IPS-18c (cell line): Measurements from ENCODE around the gene TRPV3.
"Not testable (repeated sequence)": the region's sequence is repeated elsewhere in the genome, so short reads cannot be mapped to it uniquely, and the experiment has no call there.

Experiments used
- H3K4me3 ChIP-seq: 2 replicates; pipeline ENCODE4 v1.7.0; 2013; ENCODE audit warnings: low read depth, mild to moderate bottlenecking, low read length, moderate library complexity; ENCODE audit not compliant: insufficient read depth
- H3K9me3 ChIP-seq: one replicate; pipeline ENCODE4 v1.6.1; 2013; ENCODE audit warnings: mild to moderate bottlenecking, low read length, moderate library complexity; ENCODE audit not compliant: control insufficient read depth, insufficient read depth

The TRPV3 gene

DNA sequence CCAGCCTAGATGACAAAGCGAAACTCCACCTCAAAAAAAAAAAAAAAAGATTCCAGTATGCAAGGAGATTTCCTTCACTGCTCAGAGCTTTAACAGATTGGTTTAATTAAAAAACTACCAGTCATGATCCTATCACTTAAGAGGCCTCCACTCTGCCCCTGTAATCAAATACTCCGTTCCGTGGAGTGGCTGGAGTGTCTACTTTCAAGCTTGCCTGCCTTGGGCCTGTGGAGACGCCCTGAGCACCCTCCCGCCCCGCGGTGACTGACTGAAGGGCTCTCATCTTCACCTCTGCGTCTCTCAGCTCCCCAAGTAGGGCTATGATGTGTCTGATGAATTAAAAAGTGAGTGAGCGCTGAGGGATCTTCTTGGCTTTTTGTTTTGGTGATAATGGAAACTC, 25.3 kb upstream of the TRPV3 start:
- no peaks in the 10 kb centered on the region for H3K9me3 ChIP-seq
- no peak overlapping the region for H3K4me3 ChIP-seq

DNA sequence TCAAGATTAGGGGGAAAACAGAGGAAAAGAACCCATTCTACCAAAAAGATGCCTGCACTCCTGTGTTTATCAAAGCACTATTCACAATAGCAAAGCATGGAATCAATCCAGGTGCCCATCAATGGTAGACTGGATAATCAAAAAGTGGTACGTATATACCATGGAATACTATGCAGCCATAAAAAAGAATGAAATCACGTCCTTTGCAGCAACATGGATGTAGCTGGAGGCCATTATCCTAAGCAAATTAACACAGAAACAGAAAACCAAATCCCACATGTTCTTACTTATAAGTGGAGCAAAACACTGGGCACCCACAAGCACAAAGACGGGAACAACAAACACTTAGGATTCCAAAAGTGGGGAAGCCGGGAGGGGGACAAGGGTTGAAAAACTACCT, 21.1 kb upstream of the TRPV3 start:
- not testable (repeated sequence) for H3K4me3 ChIP-seq, H3K9me3 ChIP-seq

- Histone ChIP-seq H3K4me3 (no peak overlapping the region), H3K9me3 (no peaks in the 10 kb centered on the region)
Observed at GRCh38 chr17:3576970-3577369, 19.4 kb upstream of the TRPV3 start.

DNA sequence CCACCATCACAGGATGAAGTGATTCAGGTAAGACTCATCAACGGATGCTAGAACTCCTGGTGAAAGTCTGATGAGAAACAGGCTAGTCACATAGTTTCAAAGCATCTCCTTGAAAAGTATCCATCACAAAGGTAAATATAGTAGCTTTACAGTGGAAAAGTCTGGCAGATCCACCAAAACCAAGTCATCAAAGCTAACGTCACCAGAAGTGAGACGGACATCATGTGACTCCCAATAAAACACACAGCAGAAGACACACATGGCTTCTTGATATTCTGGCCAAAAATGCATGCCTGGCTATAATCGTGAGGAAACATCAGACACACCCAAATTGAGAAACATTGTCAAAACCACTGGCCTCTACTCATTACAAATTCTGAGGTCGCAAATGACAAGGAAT, 17.9 kb upstream of the TRPV3 start:
- Histone ChIP-seq H3K4me3 (no peak overlapping the region), H3K9me3 (no peaks in the 10 kb centered on the region)

DNA sequence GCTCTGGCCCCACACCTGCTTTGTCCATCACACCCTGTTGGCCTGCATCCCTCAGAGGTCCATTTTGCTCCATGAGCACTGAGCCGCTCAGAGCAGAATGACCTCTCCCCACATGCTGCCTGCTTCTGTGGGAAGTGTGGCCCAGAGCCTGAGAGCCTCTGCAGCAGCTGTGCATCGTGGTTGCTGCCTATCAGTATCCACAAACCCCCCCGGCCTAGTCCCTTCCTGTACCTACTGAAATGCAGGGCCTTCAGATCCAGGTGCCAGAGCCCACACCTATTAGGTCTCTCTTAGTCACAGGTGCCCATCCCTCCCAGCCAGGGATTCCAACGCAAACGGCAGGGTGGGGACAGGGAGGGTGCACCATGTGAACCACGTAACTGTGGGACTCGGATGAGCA, 16.6 kb upstream of the TRPV3 start:
- Histone ChIP-seq H3K4me3 (no peak overlapping the region), H3K9me3 (no peaks in the 10 kb centered on the region)

- no peak overlapping the region for H3K4me3 ChIP-seq
- no peaks in the 10 kb centered on the region for H3K9me3 ChIP-seq
Observed at GRCh38 chr17:3573246-3574100, 15.9 kb upstream of the TRPV3 start.

DNA sequence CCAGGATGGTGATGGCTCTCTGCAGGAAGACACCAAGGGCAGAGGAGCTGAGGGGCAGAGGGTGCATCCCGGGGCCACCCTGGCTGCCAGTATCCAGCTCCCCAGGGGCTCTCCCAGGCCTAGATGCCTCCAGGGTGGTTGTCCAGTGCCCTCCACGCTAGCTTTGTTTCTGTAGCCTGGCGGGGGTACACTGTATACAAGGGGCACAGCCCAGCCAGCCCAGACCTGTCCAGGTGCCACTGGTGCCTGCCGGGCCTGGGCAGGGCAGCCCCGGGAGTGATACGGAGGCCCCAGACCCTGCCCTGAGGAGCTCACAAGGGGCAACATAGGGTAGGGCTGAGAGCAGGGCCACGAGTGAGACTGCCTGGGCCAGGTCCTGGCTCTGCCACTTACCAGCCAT, 14.6 kb upstream of the TRPV3 start:
- no peaks in the 10 kb centered on the region for H3K9me3 ChIP-seq

DNA sequence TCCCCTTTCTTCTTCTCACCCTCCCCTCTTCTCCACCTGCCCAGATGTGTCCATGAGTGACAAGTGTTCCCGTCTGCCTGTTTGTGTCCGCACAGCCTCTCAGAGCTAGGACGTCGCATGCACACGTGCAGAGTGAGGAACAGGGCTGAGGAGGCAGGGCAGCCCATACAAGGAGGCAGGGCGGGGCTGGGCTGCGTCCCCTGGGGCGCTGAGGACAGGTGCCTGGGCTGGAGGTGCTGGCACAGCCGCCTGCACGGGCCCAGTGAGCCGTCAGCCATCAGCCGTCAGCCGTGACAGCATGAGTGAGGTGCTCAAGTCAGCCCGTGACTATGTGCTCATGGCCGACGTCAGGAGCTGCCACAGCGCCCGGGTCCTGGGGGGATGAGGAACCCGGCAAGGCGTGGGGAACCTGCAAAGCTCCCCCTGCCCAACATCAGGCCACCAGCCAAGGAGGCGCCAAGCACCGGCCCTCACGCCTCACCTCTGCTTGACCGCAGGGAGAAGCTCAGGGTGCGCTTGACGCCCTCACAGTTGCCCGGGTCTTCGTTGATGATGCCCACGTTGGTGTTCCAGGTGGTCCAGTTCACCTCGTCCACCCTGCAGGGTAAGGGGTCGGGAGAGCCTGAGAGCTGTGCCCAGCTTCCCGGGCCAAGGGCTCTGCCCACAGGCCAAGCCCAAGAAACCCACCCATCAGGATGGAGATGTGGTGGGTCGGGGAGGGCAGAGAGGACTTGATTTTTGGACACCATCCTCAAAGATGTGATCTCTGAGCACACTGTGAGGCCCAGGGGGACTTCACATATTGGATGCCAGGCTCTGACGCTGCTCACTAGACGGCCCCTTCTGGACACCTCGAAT, 13.7 kb upstream of the TRPV3 start:
- H3K9me3 ChIP-seq, result no peaks in the 10 kb centered on the region
- no peak overlapping the region for H3K4me3 ChIP-seq

More for the DNA sequence above, 14.6 kb upstream of the TRPV3 start:
- H3K4me3 ChIP-seq, result no peak overlapping the region

GRCh38 chr17:3569534-3570137, 12.0 kb upstream of the TRPV3 start:
- no peaks in the 10 kb centered on the region for H3K9me3 ChIP-seq
- H3K4me3 ChIP-seq, result no peak overlapping the region

DNA sequence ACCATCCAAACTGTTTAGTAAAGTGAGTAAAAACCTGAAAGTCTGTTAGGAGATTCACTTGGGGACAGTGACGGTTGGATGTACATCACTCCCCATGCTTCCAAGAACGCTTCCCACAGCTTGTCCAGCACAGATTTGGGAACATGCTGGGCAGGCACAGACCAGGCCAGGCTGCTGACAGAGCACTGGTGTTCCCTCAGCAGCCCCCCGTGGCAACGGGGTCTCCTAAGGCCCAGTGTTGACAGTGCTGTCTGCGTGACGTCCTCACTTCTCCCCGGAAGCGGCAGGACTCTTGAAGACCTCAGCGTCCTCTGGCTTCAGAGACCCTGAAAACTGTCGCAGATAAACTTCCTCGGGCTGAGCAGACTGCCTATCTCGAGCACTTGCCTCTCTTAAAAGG, 8.9 kb upstream of the TRPV3 start:
- Histone ChIP-seq H3K9me3 (no peaks in the 10 kb centered on the region), H3K4me3 (no peak overlapping the region)

- Histone ChIP-seq H3K4me3 (no peak overlapping the region), H3K9me3 (no peaks in the 10 kb centered on the region)
Observed at GRCh38 chr17:3565143-3565542, 7.5 kb upstream of the TRPV3 start.

DNA sequence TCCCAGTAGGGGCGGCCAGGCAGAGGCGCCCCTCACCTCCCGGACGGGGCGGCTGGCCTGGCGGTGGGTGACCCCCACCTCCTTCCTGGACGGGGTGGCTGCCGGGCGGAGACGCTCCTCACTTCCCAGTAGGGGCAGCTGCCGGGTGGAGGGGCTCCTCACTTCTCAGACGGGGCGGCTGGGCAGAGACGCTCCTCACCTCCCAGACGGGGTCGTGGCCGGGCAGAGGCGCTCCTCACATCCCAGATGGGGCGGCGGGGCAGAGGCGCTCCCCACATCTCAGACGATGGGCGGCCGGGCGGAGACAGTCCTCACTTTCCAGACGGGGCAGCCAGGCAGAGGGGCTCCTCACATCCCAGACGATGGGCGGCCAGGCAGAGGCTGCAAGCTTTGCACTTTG, 6.6 kb upstream of the TRPV3 start:
- H3K4me3 ChIP-seq, H3K9me3 ChIP-seq: not testable (repeated sequence)

DNA sequence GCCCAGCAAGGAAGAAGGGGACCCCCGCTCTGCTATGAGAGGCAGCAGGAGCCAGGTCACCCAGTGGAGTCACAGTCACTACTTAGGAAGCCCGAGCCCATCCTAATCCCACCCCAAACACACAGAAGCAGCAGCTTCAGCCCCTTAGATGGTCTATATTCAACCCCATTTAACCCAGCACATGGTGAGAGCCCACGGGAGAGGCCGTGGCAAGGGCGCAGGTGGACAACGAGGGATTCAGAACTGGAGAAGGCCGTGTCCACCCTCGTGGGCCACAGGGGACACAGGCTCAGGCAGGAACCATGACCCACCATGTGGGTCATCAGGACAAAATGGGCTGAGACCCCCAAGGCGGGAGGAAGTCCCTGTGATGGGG, 1.6 kb upstream of the TRPV3 start:
- Histone ChIP-seq H3K9me3 (no peaks in the 10 kb centered on the region), H3K4me3 (no peak overlapping the region)

DNA sequence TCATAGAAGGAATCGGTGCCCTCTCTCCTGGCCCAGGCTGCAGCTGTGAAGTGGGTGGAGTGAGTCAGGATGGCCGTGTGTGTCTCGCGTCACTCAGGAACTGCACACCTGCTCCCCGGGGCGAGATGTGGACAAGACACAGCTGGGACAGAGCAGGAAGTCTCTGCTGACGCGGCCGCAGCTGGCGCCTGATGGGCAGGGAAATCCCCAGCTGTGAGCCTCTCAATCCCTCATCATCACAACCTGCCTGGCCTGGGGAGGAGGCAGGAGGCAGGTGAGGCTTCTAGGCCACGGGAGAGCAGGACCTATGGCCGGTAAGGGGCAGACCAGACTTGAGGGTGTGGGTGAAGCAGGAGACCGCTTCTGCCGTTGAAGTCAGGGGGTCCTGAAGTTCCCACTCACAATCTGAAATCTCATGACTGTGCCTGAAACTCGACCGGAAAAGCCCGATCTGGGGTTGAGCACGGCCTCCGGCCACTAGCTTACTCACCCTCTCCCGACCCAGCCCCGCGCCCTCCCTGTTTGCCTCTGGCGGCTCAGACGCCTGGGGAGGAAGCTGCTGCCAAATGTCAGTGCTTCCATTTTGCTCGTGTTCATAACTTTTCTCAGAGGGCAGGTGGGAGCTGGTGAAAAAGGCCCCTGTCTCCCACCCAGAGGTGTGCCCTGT, 1.1 kb upstream of the TRPV3 start:
- no peak overlapping the region for H3K4me3 ChIP-seq
- H3K9me3 ChIP-seq, result no peaks in the 10 kb centered on the region

GRCh38 chr17:3556916-3557767, 470 bp downstream of the TRPV3 start:
- no peaks in the 10 kb centered on the region for H3K9me3 ChIP-seq
- H3K4me3 ChIP-seq, result no peak overlapping the region

DNA sequence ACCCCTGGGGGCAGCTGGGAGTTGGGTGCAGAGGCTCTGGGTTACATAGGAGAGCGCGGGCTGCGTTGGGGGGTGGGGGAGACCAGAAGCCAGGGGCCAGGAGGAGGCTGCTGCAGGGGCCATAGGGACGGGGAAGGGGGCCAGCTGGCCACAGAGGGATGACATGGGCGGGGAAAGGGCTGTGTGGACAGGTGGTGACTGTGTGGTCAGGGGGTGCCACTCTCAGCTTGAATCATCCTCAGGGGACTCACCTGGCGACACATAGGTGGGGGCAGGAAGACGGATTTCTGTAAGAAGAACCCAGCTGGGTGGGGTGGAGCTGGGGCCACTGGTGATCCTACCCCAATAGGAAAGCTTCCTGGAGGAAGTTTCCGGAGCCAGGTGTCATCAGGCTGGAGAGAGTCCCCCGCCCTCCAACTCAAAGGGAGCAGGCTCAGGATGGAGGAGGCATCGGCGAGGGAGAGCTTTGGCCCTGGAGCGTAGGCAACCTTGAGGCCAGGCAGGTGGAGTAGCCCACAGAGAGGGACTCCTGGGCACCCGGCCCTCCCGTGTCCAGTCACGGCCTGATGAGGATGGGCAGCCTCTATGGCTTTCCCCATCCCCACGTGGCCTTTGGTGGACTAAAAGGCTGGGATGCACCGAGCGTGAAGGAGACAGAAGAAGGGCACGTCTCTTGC, 1.2 kb downstream of the TRPV3 start:
- Histone ChIP-seq H3K9me3 (no peaks in the 10 kb centered on the region), H3K4me3 (no peak overlapping the region)
